Measurements from ENCODE around the gene FGF1.

Gene FGF1

DNA sequence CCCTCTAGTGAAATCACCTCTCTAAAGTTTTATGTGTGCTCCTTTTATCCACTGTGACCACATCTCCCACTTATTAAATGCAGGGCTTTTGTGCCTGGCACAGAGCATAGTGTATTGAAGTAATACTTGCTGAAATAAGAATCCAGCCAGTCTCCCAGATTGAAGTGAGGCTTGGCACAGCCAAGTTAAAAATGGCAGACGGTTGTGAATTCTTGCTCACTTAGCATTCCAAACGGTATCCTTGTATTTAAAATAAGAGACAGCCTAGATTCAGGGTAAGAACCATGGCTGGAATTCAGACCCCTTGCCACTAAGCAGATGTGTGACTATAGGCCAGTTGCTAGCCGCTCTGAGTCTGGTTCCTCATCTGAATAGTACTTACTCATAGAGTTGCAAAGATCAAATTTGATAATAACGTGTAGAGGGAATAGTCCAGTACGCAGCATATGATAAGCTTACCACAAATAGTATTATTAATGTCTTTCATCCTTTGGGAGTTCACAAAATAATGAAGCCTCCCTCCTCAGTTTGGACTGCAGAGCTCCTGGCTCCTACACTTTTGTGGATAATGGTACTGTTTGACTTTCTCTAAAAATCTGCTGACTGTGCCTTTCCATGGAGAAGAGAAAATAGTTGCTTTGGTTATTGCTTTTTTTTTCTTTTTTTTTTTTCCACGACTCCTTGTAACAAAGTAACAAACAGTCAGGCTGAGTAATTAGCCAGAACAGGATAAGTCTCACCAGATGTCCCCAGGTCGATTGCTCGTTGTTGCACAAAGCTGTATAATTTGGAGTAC, 51.5 kb downstream of the FGF1 start:
- ATAC-seq, result no peak
- no peak for TF ChIP-seq ZNF565 (CRISPR knock-in tag; conservative IDR thresholded peaks at IDR 0.05; ENCODE audit: low read depth)
- TF ChIP-seq GLIS3 (CRISPR knock-in tag; IDR thresholded peaks at IDR 0.05), result no peak
- TF ChIP-seq ZC3H10 (CRISPR knock-in tag; IDR thresholded peaks at IDR 0.05), result no peak
- TF ChIP-seq BACH2 (CRISPR knock-in tag; IDR thresholded peaks at IDR 0.05; ENCODE audit: borderline replicate concordance), result no peak
- TF ChIP-seq ZFP3 (CRISPR knock-in tag; IDR thresholded peaks at IDR 0.05), result no peak

DNA sequence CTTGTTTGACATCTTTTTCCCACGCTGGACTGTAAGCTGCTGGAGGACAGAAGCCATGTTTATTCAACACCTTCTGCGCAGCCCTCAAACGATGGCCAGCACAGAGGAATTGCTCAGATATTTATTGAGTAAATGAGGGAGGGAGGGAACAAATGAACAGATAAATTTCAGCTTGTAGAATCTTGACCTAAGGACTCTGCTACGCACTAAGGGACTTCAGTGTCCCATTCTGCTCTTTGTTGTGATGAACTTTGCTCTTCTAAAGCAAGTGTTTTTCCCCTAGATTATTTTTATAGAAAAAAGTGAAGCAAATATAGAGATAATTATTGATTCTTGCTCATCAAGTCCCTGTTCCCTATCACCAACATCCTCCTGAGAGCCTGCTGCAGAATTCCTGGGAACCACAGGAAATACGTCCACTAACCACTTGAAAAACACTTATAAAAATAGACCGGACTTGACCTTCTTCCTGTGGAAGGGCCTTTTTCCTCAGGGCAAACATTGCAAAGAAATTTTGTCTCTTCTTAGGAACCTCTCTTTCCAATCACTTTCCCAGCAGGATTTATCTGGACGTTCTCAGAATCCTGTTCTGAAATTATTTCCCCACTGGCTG, 54.9 kb downstream of the FGF1 start:
- TF ChIP-seq ZC3H10 (CRISPR knock-in tag; IDR thresholded peaks at IDR 0.05) (no peak), ZNF70 (CRISPR knock-in tag; IDR thresholded peaks at IDR 0.05) (no peak), BACH2 (CRISPR knock-in tag; IDR thresholded peaks at IDR 0.05; ENCODE audit: borderline replicate concordance) (no peak), ZFP3 (CRISPR knock-in tag; IDR thresholded peaks at IDR 0.05) (no peak), TOX (CRISPR knock-in tag; IDR thresholded peaks at IDR 0.05; ENCODE audit: borderline replicate concordance) (no peak), OSR1 (CRISPR knock-in tag; IDR thresholded peaks at IDR 0.05) (no peak), ISL1 (CRISPR knock-in tag; IDR thresholded peaks at IDR 0.05) (no peak), ARNTL (CRISPR knock-in tag; IDR thresholded peaks at IDR 0.05; ENCODE audit: borderline replicate concordance, low read depth) (no peak), ZNF8 (CRISPR knock-in tag; IDR thresholded peaks at IDR 0.05) (no peak), SNAI2 (CRISPR knock-in tag; IDR thresholded peaks at IDR 0.05) (no peak), ZNF565 (CRISPR knock-in tag; conservative IDR thresholded peaks at IDR 0.05; ENCODE audit: low read depth) (no peak), GLIS3 (CRISPR knock-in tag; IDR thresholded peaks at IDR 0.05) (no peak), PPARA (CRISPR knock-in tag; IDR thresholded peaks at IDR 0.05; ENCODE audit: borderline replicate concordance) (no peak), TCF4 (CRISPR knock-in tag; IDR thresholded peaks at IDR 0.05; ENCODE audit: borderline replicate concordance) (no peak), ZFP30 (CRISPR knock-in tag; IDR thresholded peaks at IDR 0.05) (no peak), RARB (CRISPR knock-in tag; IDR thresholded peaks at IDR 0.05) (no peak)
- TF ChIP-seq, protein P1, sequence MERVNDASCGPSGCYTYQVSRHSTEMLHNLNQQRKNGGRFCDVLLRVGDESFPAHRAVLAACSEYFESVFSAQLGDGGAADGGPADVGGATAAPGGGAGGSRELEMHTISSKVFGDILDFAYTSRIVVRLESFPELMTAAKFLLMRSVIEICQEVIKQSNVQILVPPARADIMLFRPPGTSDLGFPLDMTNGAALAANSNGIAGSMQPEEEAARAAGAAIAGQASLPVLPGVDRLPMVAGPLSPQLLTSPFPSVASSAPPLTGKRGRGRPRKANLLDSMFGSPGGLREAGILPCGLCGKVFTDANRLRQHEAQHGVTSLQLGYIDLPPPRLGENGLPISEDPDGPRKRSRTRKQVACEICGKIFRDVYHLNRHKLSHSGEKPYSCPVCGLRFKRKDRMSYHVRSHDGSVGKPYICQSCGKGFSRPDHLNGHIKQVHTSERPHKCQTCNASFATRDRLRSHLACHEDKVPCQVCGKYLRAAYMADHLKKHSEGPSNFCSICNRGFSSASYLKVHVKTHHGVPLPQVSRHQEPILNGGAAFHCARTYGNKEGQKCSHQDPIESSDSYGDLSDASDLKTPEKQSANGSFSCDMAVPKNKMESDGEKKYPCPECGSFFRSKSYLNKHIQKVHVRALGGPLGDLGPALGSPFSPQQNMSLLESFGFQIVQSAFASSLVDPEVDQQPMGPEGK (CRISPR knock-in tag; IDR thresholded peaks at IDR 0.05; ENCODE audit: borderline replicate concordance), result no peak
- TF ChIP-seq, protein P2, sequence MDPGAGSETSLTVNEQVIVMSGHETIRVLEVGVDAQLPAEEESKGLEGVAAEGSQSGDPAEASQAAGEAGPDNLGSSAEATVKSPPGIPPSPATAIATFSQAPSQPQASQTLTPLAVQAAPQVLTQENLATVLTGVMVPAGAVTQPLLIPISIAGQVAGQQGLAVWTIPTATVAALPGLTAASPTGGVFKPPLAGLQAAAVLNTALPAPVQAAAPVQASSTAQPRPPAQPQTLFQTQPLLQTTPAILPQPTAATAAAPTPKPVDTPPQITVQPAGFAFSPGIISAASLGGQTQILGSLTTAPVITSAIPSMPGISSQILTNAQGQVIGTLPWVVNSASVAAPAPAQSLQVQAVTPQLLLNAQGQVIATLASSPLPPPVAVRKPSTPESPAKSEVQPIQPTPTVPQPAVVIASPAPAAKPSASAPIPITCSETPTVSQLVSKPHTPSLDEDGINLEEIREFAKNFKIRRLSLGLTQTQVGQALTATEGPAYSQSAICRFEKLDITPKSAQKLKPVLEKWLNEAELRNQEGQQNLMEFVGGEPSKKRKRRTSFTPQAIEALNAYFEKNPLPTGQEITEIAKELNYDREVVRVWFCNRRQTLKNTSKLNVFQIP (CRISPR knock-in tag; IDR thresholded peaks at IDR 0.05; ENCODE audit: borderline replicate concordance, low read depth), result no peak
- TF ChIP-seq, protein P3, sequence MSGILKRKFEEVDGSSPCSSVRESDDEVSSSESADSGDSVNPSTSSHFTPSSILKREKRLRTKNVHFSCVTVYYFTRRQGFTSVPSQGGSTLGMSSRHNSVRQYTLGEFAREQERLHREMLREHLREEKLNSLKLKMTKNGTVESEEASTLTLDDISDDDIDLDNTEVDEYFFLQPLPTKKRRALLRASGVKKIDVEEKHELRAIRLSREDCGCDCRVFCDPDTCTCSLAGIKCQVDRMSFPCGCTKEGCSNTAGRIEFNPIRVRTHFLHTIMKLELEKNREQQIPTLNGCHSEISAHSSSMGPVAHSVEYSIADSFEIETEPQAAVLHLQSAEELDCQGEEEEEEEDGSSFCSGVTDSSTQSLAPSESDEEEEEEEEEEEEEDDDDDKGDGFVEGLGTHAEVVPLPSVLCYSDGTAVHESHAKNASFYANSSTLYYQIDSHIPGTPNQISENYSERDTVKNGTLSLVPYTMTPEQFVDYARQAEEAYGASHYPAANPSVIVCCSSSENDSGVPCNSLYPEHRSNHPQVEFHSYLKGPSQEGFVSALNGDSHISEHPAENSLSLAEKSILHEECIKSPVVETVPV (CRISPR knock-in tag; IDR thresholded peaks at IDR 0.05), result no peak
- ATAC-seq, result no peak

DNA sequence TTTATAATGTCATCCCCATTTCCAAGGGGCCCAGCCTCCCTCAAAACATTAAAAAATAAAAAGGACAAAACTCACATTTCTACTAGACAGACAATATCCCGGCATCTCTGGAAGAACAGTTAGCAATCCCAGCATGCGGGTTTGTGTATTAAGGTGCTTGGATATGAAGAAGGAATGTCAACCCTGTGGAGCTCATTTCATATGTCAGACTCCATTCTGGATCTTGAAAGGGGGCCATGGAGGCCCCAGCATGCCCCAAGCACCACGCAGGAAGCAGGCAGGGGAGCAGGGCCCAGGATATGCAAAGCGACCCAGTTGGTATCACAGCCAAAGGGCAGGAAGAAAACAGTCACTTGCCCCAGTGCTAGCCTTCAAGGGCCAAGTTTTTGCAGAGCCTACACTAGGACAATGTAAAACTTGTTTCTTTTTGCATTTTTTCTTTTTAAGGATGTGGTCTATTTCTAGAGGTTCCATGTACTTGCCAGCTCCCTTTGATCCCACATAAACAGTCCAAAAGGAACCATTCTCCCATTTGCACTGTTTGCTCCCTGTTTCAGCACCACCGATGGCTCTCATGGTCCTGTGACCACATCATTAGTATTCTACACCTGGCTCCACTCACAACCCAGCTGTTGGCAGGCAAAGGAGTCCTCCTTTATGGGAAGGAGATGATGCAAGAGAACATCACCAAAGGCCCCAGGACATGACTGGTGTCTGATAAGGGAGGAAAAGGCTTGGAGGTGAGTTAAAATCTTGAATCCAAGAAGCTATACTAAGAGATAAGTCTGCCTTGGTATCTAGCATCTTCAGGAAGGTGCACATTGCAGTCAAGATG, 58.3 kb downstream of the FGF1 start:
- TF ChIP-seq TOX (CRISPR knock-in tag; IDR thresholded peaks at IDR 0.05; ENCODE audit: borderline replicate concordance) (no peak), GLIS3 (CRISPR knock-in tag; IDR thresholded peaks at IDR 0.05) (no peak), TCF4 (CRISPR knock-in tag; IDR thresholded peaks at IDR 0.05; ENCODE audit: borderline replicate concordance) (no peak), ZFP30 (CRISPR knock-in tag; IDR thresholded peaks at IDR 0.05) (no peak), ZNF565 (CRISPR knock-in tag; conservative IDR thresholded peaks at IDR 0.05; ENCODE audit: low read depth) (no peak), RARB (CRISPR knock-in tag; IDR thresholded peaks at IDR 0.05) (no peak), ESRRG (CRISPR knock-in tag; IDR thresholded peaks at IDR 0.05) (no peak), ZNF8 (CRISPR knock-in tag; IDR thresholded peaks at IDR 0.05) (no peak)
- TF ChIP-seq, protein P4, sequence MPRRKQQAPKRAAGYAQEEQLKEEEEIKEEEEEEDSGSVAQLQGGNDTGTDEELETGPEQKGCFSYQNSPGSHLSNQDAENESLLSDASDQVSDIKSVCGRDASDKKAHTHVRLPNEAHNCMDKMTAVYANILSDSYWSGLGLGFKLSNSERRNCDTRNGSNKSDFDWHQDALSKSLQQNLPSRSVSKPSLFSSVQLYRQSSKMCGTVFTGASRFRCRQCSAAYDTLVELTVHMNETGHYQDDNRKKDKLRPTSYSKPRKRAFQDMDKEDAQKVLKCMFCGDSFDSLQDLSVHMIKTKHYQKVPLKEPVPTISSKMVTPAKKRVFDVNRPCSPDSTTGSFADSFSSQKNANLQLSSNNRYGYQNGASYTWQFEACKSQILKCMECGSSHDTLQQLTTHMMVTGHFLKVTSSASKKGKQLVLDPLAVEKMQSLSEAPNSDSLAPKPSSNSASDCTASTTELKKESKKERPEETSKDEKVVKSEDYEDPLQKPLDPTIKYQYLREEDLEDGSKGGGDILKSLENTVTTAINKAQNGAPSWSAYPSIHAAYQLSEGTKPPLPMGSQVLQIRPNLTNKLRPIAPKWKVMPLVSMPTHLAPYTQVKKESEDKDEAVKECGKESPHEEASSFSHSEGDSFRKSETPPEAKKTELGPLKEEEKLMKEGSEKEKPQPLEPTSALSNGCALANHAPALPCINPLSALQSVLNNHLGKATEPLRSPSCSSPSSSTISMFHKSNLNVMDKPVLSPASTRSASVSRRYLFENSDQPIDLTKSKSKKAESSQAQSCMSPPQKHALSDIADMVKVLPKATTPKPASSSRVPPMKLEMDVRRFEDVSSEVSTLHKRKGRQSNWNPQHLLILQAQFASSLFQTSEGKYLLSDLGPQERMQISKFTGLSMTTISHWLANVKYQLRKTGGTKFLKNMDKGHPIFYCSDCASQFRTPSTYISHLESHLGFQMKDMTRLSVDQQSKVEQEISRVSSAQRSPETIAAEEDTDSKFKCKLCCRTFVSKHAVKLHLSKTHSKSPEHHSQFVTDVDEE (CRISPR knock-in tag; IDR thresholded peaks at IDR 0.05), result no peak
- ATAC-seq, result no peak
